Osteocyte (in vitro differentiated cells): ENCODE measurements around the gene IL25. TPM values are rescaled to one million over a fixed set of nuclear protein-coding genes. Genes with fewer than 3 reads are reported as not detected.

Experiments used
- DNase-seq: peaks from one replicate; pipeline ENCODE4 v3.0.0; 2021; ENCODE audit warnings: mixed read lengths; ENCODE audit not compliant: unreplicated experiment; ENCODE audit errors: extremely low spot score
- H3K27ac Mint-ChIP-seq: one replicate; pipeline ENCODE4 v1.8.0; 2021; ENCODE audit warnings: mild to moderate bottlenecking, mixed read lengths; ENCODE audit not compliant: unreplicated experiment
- H3K27me3 Mint-ChIP-seq: one replicate; pipeline ENCODE4 v1.8.0; 2021; ENCODE audit warnings: mixed read lengths; ENCODE audit not compliant: unreplicated experiment
- H3K36me3 Mint-ChIP-seq: one replicate; pipeline ENCODE4 v1.8.0; 2021; ENCODE audit warnings: mixed read lengths; ENCODE audit not compliant: unreplicated experiment
- H3K4me1 Mint-ChIP-seq: one replicate; pipeline ENCODE4 v1.8.0; 2021; ENCODE audit warnings: mixed read lengths; ENCODE audit not compliant: unreplicated experiment
- H3K4me3 Mint-ChIP-seq: one replicate; pipeline ENCODE4 v1.8.0; 2021; ENCODE audit warnings: mild to moderate bottlenecking, moderate library complexity, mixed read lengths; ENCODE audit not compliant: unreplicated experiment
- H3K9me3 Mint-ChIP-seq: one replicate; pipeline ENCODE4 v1.8.0; 2021; ENCODE audit warnings: mixed read lengths; ENCODE audit not compliant: unreplicated experiment
- CTCF ChIP-seq: fragments of 200-600 bp; sonication (generic); IDR thresholded peaks from 2 replicates; pipeline ENCODE4 v1.5.0; 2021; ENCODE audit warnings: antibody characterized with exemption, mild to moderate bottlenecking, moderate library complexity
- total RNA-seq: library from RNA; stranded (reverse); gene quantifications from 2 replicates; pipeline ENCODE4 v1.2.1, GENCODE V29; 2021

The IL25 gene
- total RNA-seq, 1 donor from 2014 or later: not detected

DNA sequence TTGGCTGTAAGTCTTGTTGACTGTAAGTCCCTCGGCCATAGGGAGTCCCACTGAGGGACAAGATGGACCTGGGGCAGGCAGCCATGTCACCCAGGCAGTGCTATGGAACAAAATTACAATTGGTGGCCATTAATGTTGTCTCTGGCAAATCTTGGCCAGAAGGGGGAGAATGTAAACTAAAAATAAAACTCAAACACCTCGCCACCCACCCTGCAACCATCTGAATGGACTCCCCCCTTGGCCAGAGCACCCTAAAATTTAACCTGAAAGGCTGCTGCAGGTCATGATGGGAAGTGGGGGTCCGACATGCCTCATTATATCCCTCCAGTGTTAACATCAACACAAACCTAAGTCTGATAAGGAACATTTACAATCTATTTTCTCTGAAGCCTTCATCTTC is 28.1 kb upstream of the IL25 start:
- DNase-seq: no peak
- no peaks in the 10 kb centered on the region for H3K4me1 Mint-ChIP-seq
- no peak overlapping the region for H3K27ac Mint-ChIP-seq
- no peaks in the 10 kb centered on the region for H3K36me3 Mint-ChIP-seq
- peaks cover 6% of the 10 kb centered on the region for H3K27me3 Mint-ChIP-seq
- no peak for TF ChIP-seq CTCF
- H3K4me3 Mint-ChIP-seq: no peak overlapping the region
- peaks cover 13% of the 10 kb centered on the region for H3K9me3 Mint-ChIP-seq

- no peaks in the 10 kb centered on the region for H3K4me1 Mint-ChIP-seq
- no peak overlapping the region for H3K27ac Mint-ChIP-seq
- no peaks in the 10 kb centered on the region for H3K9me3 Mint-ChIP-seq
- H3K36me3 Mint-ChIP-seq: no peaks in the 10 kb centered on the region
- no peak overlapping the region for H3K4me3 Mint-ChIP-seq
- H3K27me3 Mint-ChIP-seq: peaks cover 6% of the 10 kb centered on the region
- TF ChIP-seq CTCF: no peak
- no peak for DNase-seq
These were observed 26.5 kb upstream of the IL25 start for GRCh38 chr14:23345987-23346692.

DNA sequence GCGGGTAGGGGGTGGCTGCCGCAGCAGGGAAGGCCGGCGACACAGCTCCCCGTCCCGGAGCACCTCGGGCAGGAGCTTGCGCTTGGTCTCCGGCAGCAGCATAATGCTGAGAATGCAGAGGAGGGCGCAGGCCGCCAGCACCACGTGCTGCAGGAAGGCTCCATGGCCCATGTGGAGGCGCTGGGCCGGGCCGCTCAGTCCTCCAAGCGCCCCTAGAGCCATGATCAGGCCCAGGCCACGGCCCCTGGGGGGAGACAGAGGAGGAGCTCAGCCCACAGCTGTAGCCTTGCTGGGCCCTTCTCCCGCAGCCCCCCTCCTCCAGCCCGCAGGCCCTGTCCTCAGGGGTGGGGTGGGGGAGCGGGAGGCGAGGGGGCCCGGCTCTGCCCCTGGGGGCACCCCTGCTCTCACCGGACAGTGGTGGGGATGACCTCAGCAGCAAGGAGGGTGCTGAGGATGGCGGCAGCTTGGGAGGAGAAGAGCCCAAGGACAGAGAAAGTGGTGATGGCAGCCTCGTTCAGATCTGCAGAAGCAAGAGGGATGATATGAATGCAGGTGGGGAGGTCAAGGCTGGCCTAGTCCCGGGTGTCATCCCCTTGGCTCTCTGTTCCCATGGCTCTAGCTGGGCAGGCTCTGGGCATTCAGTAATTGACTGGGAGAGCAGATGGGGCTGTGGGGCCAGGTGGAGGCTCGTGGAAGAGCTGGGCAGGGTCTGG is 25.8 kb upstream of the IL25 start:
- no peak for TF ChIP-seq CTCF
- DNase-seq: no peak
- Mint-ChIP-seq H3K9me3 (no peaks in the 10 kb centered on the region), H3K4me3 (no peak overlapping the region), H3K27me3 (peaks cover 6% of the 10 kb centered on the region), H3K36me3 (no peaks in the 10 kb centered on the region), H3K4me1 (no peaks in the 10 kb centered on the region), H3K27ac (no peak overlapping the region)

DNA sequence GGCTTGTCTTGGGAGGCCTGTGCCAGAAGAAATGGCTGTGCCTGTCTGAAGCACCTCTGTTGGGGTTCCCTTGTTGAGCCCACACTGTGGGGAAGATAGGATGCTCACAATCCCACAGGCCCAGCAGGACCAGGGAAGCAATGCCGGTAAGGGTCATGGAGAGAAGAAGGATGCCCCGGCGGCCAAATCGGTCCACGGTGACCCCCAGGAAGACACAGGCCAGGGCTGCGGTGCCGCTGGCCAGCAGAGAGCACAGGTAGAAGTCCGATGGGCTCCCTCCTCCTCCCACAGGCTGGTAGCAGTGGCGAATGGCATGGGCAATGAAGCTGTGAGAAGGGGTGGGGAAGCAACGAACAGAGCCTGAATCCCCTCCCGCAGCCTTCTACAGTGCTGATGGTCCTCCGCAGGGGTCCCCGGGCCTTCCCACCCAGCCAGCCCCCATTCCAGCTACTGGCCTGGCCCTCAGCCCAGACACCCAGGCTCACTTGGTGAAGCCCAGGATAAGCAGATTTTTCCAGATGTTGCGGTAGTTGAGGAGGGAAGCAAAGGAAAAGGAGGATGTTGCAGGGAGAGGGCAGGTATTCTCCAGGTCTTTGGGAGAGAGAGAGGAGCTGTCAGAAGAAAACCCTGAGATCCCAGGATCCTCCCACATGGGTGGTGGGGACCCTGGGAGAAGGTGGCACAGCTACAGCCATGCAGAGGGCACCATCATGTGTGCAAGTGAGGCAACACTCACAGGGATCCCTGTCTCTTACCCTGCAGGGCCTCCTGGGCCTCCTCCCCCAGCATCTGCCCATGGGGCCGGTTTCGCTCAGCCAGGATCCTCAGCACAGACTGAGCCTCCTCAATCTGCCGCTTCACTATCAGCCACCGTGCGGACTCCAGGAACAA is 25.0 kb upstream of the IL25 start:
- no peak overlapping the region for H3K27ac Mint-ChIP-seq
- no peaks in the 10 kb centered on the region for H3K9me3 Mint-ChIP-seq
- H3K27me3 Mint-ChIP-seq: peaks cover 6% of the 10 kb centered on the region
- H3K4me1 Mint-ChIP-seq: peaks cover under 1% of the 10 kb centered on the region
- no peak for TF ChIP-seq CTCF
- no peak overlapping the region for H3K4me3 Mint-ChIP-seq
- no peak for DNase-seq
- no peaks in the 10 kb centered on the region for H3K36me3 Mint-ChIP-seq

DNA sequence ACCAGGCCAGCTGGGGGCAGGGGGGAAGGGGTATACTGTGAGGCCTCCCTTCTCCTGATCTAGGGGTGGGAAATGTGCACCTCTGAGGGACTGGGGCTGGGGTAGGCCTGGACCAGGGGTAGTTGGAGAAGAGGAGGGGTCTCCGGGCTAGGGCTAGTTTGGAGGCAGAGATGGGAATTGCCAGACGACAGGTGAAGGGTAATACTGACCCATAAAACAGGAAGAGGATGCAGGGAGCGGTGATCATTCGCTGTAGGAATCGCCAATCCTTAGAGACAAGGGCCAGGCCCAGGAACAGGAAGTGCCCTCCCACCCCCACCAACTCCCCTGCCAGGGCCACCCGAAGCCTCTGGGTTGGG is 24.3 kb upstream of the IL25 start:
- Mint-ChIP-seq H3K36me3 (no peaks in the 10 kb centered on the region), H3K27me3 (peaks cover 2% of the 10 kb centered on the region), H3K4me1 (peaks cover 5% of the 10 kb centered on the region), H3K9me3 (no peaks in the 10 kb centered on the region), H3K27ac (no peak overlapping the region), H3K4me3 (no peak overlapping the region)
- no peak for DNase-seq
- no peak for TF ChIP-seq CTCF
